Measurements from ENCODE around the gene EI24. TPM values are rescaled to one million over a fixed set of nuclear protein-coding genes. Genes with fewer than 3 reads are reported as not detected.

EI24 gene
- polyA plus RNA-seq (2013, experiment 1 of 2) = 134 TPM
- polyA plus RNA-seq (2013, experiment 2 of 2) = 132 TPM

GRCh38 chr11:125568970-125569914, at the start of gene EI24:
Gene EI24 (plus strand): TSS chr11:125569477. CDS start chr11:125572528, 3,051 bp downstream.
- Histone ChIP-seq H3K23ac (ENCODE audit: low read length) (peak within 1 kb of the TSS; percentile 94), H3K79me1 (ENCODE audit: low read length) (peaks cover 12% of the 10 kb centered on the region), H2AK5ac (ENCODE audit: low read length) (peak within 1 kb of the TSS; percentile 65), H3K4ac (ENCODE audit: low read depth, low read length) (peak within 1 kb of the TSS; percentile 95), H2BK5ac (ENCODE audit: low read length) (peak within 1 kb of the TSS; percentile 73), H3K36me3 (ENCODE audit: control insufficient read depth, insufficient read depth, low read length) (no peaks in the 10 kb centered on the region), H2BK15ac (replicated peaks; ENCODE audit: low read depth) (peak within 1 kb of the TSS; percentile 39), H3K4me1 (ENCODE audit: control insufficient read depth, low read depth, low read length) (peaks cover 4% of the 10 kb centered on the region), H3K56ac (ENCODE audit: low read length) (peak within 1 kb of the TSS; percentile 99), H3K4me3 (ENCODE audit: low read length) (peak within 1 kb of the TSS; percentile 99), H3K4me2 (ENCODE audit: low read length) (peak within 1 kb of the TSS; percentile 99), H4K8ac (ENCODE audit: low read depth, low read length) (no peak within 1 kb of the TSS), H4K5ac (ENCODE audit: low read length) (no peak within 1 kb of the TSS), H3K18ac (ENCODE audit: low read length) (peak within 1 kb of the TSS; percentile 64), H3K79me2 (ENCODE audit: control insufficient read depth, insufficient read depth, low read length) (peaks cover 14% of the 10 kb centered on the region), H3K27ac (ENCODE audit: low read depth, low read length) (peak within 1 kb of the TSS; percentile 42), H3K27me3 (ENCODE audit: insufficient read depth, low read length, poor library complexity) (no peaks in the 10 kb centered on the region), H2BK120ac (ENCODE audit: low read depth, low read length) (no peak within 1 kb of the TSS), H3K9ac (ENCODE audit: low read length) (peak within 1 kb of the TSS; percentile 100)
- WGBS (ENCODE audit: extremely low coverage, insufficient coverage, low lambda C conversion rate) = no CpG with 5 or more reads among the region's 83 CpGs
- DNase-seq = peak; percentile 98

GRCh38 chr11:125519860-125520834, 49.1 kb upstream of the EI24 start:
- no peaks in the 10 kb centered on the region for H3K79me2 ChIP-seq (ENCODE audit: control insufficient read depth, insufficient read depth, low read length)
- no peak overlapping the region for H2BK15ac ChIP-seq (replicated peaks; ENCODE audit: low read depth)
- H3K23ac ChIP-seq (ENCODE audit: low read length) = no peak overlapping the region
- H3K56ac ChIP-seq (ENCODE audit: low read length) = no peak overlapping the region
- no peak overlapping the region for H3K27ac ChIP-seq (ENCODE audit: low read depth, low read length)
- DNase-seq = no peak
- H2BK5ac ChIP-seq (ENCODE audit: low read length) = no peak overlapping the region
- no peaks in the 10 kb centered on the region for H3K27me3 ChIP-seq (ENCODE audit: insufficient read depth, low read length, poor library complexity)
- no peak overlapping the region for H3K4me3 ChIP-seq (ENCODE audit: low read length)
- no peak overlapping the region for H3K9ac ChIP-seq (ENCODE audit: low read length)
- no peak overlapping the region for H3K4ac ChIP-seq (ENCODE audit: low read depth, low read length)
- no peak overlapping the region for H3K4me2 ChIP-seq (ENCODE audit: low read length)
- no peaks in the 10 kb centered on the region for H3K4me1 ChIP-seq (ENCODE audit: control insufficient read depth, low read depth, low read length)
- no peak overlapping the region for H4K8ac ChIP-seq (ENCODE audit: low read depth, low read length)
- H2AK5ac ChIP-seq (ENCODE audit: low read length) = no peak overlapping the region
- H4K5ac ChIP-seq (ENCODE audit: low read length) = no peak overlapping the region
- no peaks in the 10 kb centered on the region for H3K36me3 ChIP-seq (ENCODE audit: control insufficient read depth, insufficient read depth, low read length)
- H3K79me1 ChIP-seq (ENCODE audit: low read length) = no peaks in the 10 kb centered on the region
- H2BK120ac ChIP-seq (ENCODE audit: low read depth, low read length) = no peak overlapping the region
- no CpG with 5 or more reads among the region's 2 CpGs for WGBS (ENCODE audit: extremely low coverage, insufficient coverage, low lambda C conversion rate)
- no peak overlapping the region for H3K18ac ChIP-seq (ENCODE audit: low read length)

DNA sequence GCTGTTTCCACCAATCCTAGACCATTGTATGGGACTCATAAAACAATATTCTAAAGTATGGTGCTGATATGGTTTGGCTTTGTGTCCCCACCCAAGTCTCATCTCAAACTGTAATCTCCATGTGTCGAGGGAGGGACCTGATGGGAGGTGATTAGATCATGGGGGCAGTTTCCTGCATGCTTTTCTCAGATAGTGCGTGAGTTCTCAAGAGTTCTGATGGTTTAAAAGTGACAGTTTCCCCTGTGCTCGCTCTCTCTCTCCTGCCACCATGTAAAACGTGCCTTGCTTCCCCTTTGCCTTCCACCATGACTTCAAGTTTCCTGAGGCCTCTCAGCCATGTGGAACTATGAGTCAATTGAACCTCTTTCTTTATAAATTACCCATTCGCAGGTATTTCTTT, 44.0 kb upstream of the EI24 start:
- H3K4ac ChIP-seq (ENCODE audit: low read depth, low read length) = no peak overlapping the region
- DNase-seq = no peak
- H3K27ac ChIP-seq (ENCODE audit: low read depth, low read length) = no peak overlapping the region
- H4K8ac ChIP-seq (ENCODE audit: low read depth, low read length) = no peak overlapping the region
- no peak overlapping the region for H3K4me2 ChIP-seq (ENCODE audit: low read length)
- no peak overlapping the region for H4K5ac ChIP-seq (ENCODE audit: low read length)
- H3K56ac ChIP-seq (ENCODE audit: low read length) = no peak overlapping the region
- H3K23ac ChIP-seq (ENCODE audit: low read length) = no peak overlapping the region
- no peaks in the 10 kb centered on the region for H3K79me1 ChIP-seq (ENCODE audit: low read length)
- no peaks in the 10 kb centered on the region for H3K79me2 ChIP-seq (ENCODE audit: control insufficient read depth, insufficient read depth, low read length)
- no peak overlapping the region for H2AK5ac ChIP-seq (ENCODE audit: low read length)
- H2BK5ac ChIP-seq (ENCODE audit: low read length) = no peak overlapping the region
- no peak overlapping the region for H3K18ac ChIP-seq (ENCODE audit: low read length)
- H2BK15ac ChIP-seq (replicated peaks; ENCODE audit: low read depth) = no peak overlapping the region
- no peak overlapping the region for H3K9ac ChIP-seq (ENCODE audit: low read length)
- H2BK120ac ChIP-seq (ENCODE audit: low read depth, low read length) = no peak overlapping the region
- no peaks in the 10 kb centered on the region for H3K36me3 ChIP-seq (ENCODE audit: control insufficient read depth, insufficient read depth, low read length)
- H3K27me3 ChIP-seq (ENCODE audit: insufficient read depth, low read length, poor library complexity) = no peaks in the 10 kb centered on the region
- H3K4me3 ChIP-seq (ENCODE audit: low read length) = no peak overlapping the region
- H3K4me1 ChIP-seq (ENCODE audit: control insufficient read depth, low read depth, low read length) = no peaks in the 10 kb centered on the region
- no CpG with 5 or more reads among the region's 5 CpGs for WGBS (ENCODE audit: extremely low coverage, insufficient coverage, low lambda C conversion rate)

DNA sequence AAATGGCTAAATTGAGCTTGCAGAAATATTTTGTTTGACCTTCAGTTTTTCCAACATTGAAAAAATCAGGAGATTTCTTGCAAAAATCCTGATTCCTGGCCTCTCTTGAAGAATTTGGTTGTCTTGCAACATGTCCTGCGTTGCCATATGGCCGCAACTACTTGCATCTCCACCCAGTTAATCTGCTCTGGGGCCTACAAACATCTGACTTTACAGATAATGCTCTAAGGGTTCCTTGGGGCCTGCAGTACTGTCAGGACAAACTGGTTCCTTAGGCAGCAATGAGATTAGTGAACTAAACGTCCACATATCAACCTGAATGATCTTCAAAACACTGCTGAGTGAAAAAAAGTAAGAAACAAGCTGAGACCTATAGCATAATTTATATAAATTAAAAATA, 36.6 kb upstream of the EI24 start:
- Histone ChIP-seq H3K4me3 (ENCODE audit: low read length) (no peak overlapping the region), H2BK5ac (ENCODE audit: low read length) (no peak overlapping the region), H2BK120ac (ENCODE audit: low read depth, low read length) (no peak overlapping the region), H2AK5ac (ENCODE audit: low read length) (no peak overlapping the region), H4K8ac (ENCODE audit: low read depth, low read length) (no peak overlapping the region), H3K36me3 (ENCODE audit: control insufficient read depth, insufficient read depth, low read length) (no peaks in the 10 kb centered on the region), H3K4me2 (ENCODE audit: low read length) (no peak overlapping the region), H3K27me3 (ENCODE audit: insufficient read depth, low read length, poor library complexity) (no peaks in the 10 kb centered on the region), H3K79me2 (ENCODE audit: control insufficient read depth, insufficient read depth, low read length) (no peaks in the 10 kb centered on the region), H3K79me1 (ENCODE audit: low read length) (no peaks in the 10 kb centered on the region), H3K18ac (ENCODE audit: low read length) (no peak overlapping the region), H3K9ac (ENCODE audit: low read length) (no peak overlapping the region), H3K4me1 (ENCODE audit: control insufficient read depth, low read depth, low read length) (no peaks in the 10 kb centered on the region), H3K56ac (ENCODE audit: low read length) (no peak overlapping the region), H3K4ac (ENCODE audit: low read depth, low read length) (no peak overlapping the region), H2BK15ac (replicated peaks; ENCODE audit: low read depth) (no peak overlapping the region), H3K23ac (ENCODE audit: low read length) (no peak overlapping the region), H4K5ac (ENCODE audit: low read length) (no peak overlapping the region), H3K27ac (ENCODE audit: low read depth, low read length) (no peak overlapping the region)
- peak; percentile 54 for DNase-seq
- no CpG with 5 or more reads among the region's 3 CpGs for WGBS (ENCODE audit: extremely low coverage, insufficient coverage, low lambda C conversion rate)

- H3K4me3 ChIP-seq (ENCODE audit: low read length) = no peak overlapping the region
- no peak overlapping the region for H2BK5ac ChIP-seq (ENCODE audit: low read length)
- no peak overlapping the region for H4K8ac ChIP-seq (ENCODE audit: low read depth, low read length)
- no peak overlapping the region for H3K4me2 ChIP-seq (ENCODE audit: low read length)
- H3K18ac ChIP-seq (ENCODE audit: low read length) = no peak overlapping the region
- no peaks in the 10 kb centered on the region for H3K79me1 ChIP-seq (ENCODE audit: low read length)
- H2BK120ac ChIP-seq (ENCODE audit: low read depth, low read length) = no peak overlapping the region
- no peak overlapping the region for H3K56ac ChIP-seq (ENCODE audit: low read length)
- no peak overlapping the region for H2AK5ac ChIP-seq (ENCODE audit: low read length)
- no peaks in the 10 kb centered on the region for H3K27me3 ChIP-seq (ENCODE audit: insufficient read depth, low read length, poor library complexity)
- no CpG with 5 or more reads among the region's 1 CpG for WGBS (ENCODE audit: extremely low coverage, insufficient coverage, low lambda C conversion rate)
- no peak overlapping the region for H4K5ac ChIP-seq (ENCODE audit: low read length)
- H3K9ac ChIP-seq (ENCODE audit: low read length) = no peak overlapping the region
- H3K79me2 ChIP-seq (ENCODE audit: control insufficient read depth, insufficient read depth, low read length) = no peaks in the 10 kb centered on the region
- H3K23ac ChIP-seq (ENCODE audit: low read length) = no peak overlapping the region
- H3K4ac ChIP-seq (ENCODE audit: low read depth, low read length) = no peak overlapping the region
- H3K27ac ChIP-seq (ENCODE audit: low read depth, low read length) = no peak overlapping the region
- no peak overlapping the region for H2BK15ac ChIP-seq (replicated peaks; ENCODE audit: low read depth)
- H3K36me3 ChIP-seq (ENCODE audit: control insufficient read depth, insufficient read depth, low read length) = no peaks in the 10 kb centered on the region
- DNase-seq = peak; percentile 51
- H3K4me1 ChIP-seq (ENCODE audit: control insufficient read depth, low read depth, low read length) = no peaks in the 10 kb centered on the region
These were observed 33.7 kb upstream of the EI24 start for GRCh38 chr11:125535585-125535984.

Data from mesendoderm (in vitro differentiated cells).